ENCODE data around the gene PPA2. TPM values are rescaled to one million over a fixed set of nuclear protein-coding genes. Genes with fewer than 3 reads are reported as not detected.

The PPA2 gene
- total RNA-seq, 1 donor from 2014 or later: 76.3 TPM

Small RNAs within 50 kb of the gene (small RNA-seq; reads per million reads assigned to genes)
- gene RNU6-553P (ENCODE audit: low replicate concordance): not detected

Other genes with a start within 250 kb of the PPA2 start
- gene ARHGEF38, start 78.6 kb upstream of the PPA2 start, total RNA-seq: 0.10 TPM
- gene INTS12, start 234.6 kb upstream of the PPA2 start, total RNA-seq: 13.7 TPM
- gene GSTCD, start 234.7 kb upstream of the PPA2 start, total RNA-seq: 12.8 TPM

All from skin of body (tissue), 2 donors.